ENCODE data around the gene EEF1B2. TPM values are rescaled to one million over a fixed set of nuclear protein-coding genes. Genes with fewer than 3 reads are reported as not detected.

Gene EEF1B2
- total and polyA plus RNA-seq, 2 of the 8 experiments (the other 6 are each of a cell fraction or from before 2014, with no cell fraction given): 504 to 679 TPM

GRCh38 chr2:206164261-206164862, 4.7 kb downstream of the EEF1B2 start:
- H2AK5ac ChIP-seq (ENCODE audit: low read depth, low read length): no peak overlapping the region
- POLR2A ChIA-PET (ENCODE audit: partially characterized antibody): interaction anchor here (0.6 to 1.8 kb wide), 4 partner anchors 12 to 110 kb away, joined by 3 to 4 read pairs (median 4); no protein-coding TSS in a partner anchor
- no peaks in the 10 kb centered on the region for H3K27me3 ChIP-seq (replicated peaks in 1 of 4; ENCODE audit: control insufficient read depth in 3 of 4, extremely low read depth in 1 of 4, insufficient read depth in 3 of 4, low read length in 3 of 4)
- H3K23me2 ChIP-seq (ENCODE audit: low read depth, low read length): peaks cover 5% of the 10 kb centered on the region; the same call in 1 of the 2 replicates
- H4K5ac ChIP-seq (ENCODE audit: insufficient read length, low read depth, low read length): no peak overlapping the region
- H4K20me1 ChIP-seq (replicated peaks in 1 of 2; ENCODE audit: control insufficient read depth in 1 of 2, insufficient read depth in 2 of 2, low read length in 2 of 2): peaks cover 3 to 10% of the 10 kb centered on the region in 2 experiments
- H3K4ac ChIP-seq (replicated peaks; ENCODE audit: insufficient read length, low read depth, low read length): no peak overlapping the region
- H3K36me3 ChIP-seq (ENCODE audit: control insufficient read depth in 2 of 4, insufficient read depth in 4 of 4, low read length in 3 of 4): peaks cover 11 to 34% (median 23%) of the 10 kb centered on the region in 4 experiments
- no peak overlapping the region for H2BK5ac ChIP-seq (ENCODE audit: low read depth, low read length)
- no peak overlapping the region for H2AFZ ChIP-seq (ENCODE audit: low read length)
- H3K9ac ChIP-seq (replicated peaks in 1 of 4; ENCODE audit: extremely low read depth in 1 of 4, low read depth in 3 of 4, low read length in 3 of 4): no peak overlapping the region
- WGBS, 2 experiments (ENCODE audit: extremely low coverage in 1 of 2, insufficient coverage in 1 of 2, insufficient read length in 1 of 2, insufficient replicate concordance in 2 of 2, low coverage in 1 of 2, low lambda C conversion rate in 2 of 2, missing lambda C conversion rate in 1 of 2): 93% methylated on average over 2 of the region's 2 CpGs; no CpG with 5 or more reads in 1 of the 2 experiments
- H3K18ac ChIP-seq (ENCODE audit: extremely low read depth, low read length): no peak overlapping the region
- H2BK15ac ChIP-seq (ENCODE audit: low read length): no peak overlapping the region
- H4K91ac ChIP-seq (replicated peaks; ENCODE audit: insufficient read length, low read length): no peak overlapping the region
- H3K79me1 ChIP-seq (ENCODE audit: low read depth, low read length): no peaks in the 10 kb centered on the region; the same call in 1 of the 2 replicates
- CTCF ChIA-PET (ENCODE audit: partially characterized antibody): interaction anchor here (0.7 to 2.4 kb wide), 24 partner anchors 8 to 393 kb away, joined by 3 to 11 read pairs (median 4); partner anchors contain the start of gene ZDBF2
- no peak overlapping the region for H4K8ac ChIP-seq (ENCODE audit: extremely low read depth, insufficient read depth, low read length)
- DNase-seq (ENCODE audit: low read depth in 1 of 2, low spot score in 2 of 2) (peak in 1 of 2 experiments; percentile 73), FAIRE-seq (no peak)
- TF ChIP-seq RAD21 (IDR thresholded peaks at IDR 0.05 in 1 of 2, conservative IDR thresholded peaks at IDR 0.05 in 1 of 2; ENCODE audit: low read depth in 2 of 2, low read length in 2 of 2): peak; percentile 69 to 72
- TF ChIP-seq, protein P1, sequence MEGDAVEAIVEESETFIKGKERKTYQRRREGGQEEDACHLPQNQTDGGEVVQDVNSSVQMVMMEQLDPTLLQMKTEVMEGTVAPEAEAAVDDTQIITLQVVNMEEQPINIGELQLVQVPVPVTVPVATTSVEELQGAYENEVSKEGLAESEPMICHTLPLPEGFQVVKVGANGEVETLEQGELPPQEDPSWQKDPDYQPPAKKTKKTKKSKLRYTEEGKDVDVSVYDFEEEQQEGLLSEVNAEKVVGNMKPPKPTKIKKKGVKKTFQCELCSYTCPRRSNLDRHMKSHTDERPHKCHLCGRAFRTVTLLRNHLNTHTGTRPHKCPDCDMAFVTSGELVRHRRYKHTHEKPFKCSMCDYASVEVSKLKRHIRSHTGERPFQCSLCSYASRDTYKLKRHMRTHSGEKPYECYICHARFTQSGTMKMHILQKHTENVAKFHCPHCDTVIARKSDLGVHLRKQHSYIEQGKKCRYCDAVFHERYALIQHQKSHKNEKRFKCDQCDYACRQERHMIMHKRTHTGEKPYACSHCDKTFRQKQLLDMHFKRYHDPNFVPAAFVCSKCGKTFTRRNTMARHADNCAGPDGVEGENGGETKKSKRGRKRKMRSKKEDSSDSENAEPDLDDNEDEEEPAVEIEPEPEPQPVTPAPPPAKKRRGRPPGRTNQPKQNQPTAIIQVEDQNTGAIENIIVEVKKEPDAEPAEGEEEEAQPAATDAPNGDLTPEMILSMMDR (IDR thresholded peaks at IDR 0.05; ENCODE audit: control extremely low read depth in 1 of 3, insufficient read depth in 1 of 3, low read depth in 1 of 3, low read length in 3 of 3): peak in 2 of 3 experiments; percentile 50 to 54; a peak in 2 of 4 replicates
- TF ChIP-seq MAFK (IDR thresholded peaks at IDR 0.05; ENCODE audit: low read depth, low read length): no peak
- no peak overlapping the region for H3K14ac ChIP-seq (ENCODE audit: insufficient read length)
- H3K27ac ChIP-seq (ENCODE audit: low read depth, low read length): no peak overlapping the region
- H2BK12ac ChIP-seq (ENCODE audit: low read depth, low read length): no peak overlapping the region
- H3K9me3 ChIP-seq (ENCODE audit: insufficient read depth in 2 of 2, low read depth in 1 of 2, low read length in 1 of 2): no peaks in the 10 kb centered on the region; a peak in 1 of 4 replicates
- H3K23ac ChIP-seq (ENCODE audit: insufficient read length): no peak overlapping the region
- H3K4me3 ChIP-seq (ENCODE audit: extremely low read depth in 1 of 4, insufficient read depth in 2 of 4, low read depth in 3 of 4, low read length in 4 of 4): no peak overlapping the region
- H3K79me2 ChIP-seq (ENCODE audit: control insufficient read depth in 1 of 2, insufficient read depth in 2 of 2, low read length in 2 of 2): peaks cover 0 to 24% of the 10 kb centered on the region in 2 experiments; a peak in 3 of 4 replicates
- H3K56ac ChIP-seq (replicated peaks; ENCODE audit: insufficient read length, low read depth, low read length): no peak overlapping the region
- no peak overlapping the region for H2BK120ac ChIP-seq (replicated peaks; ENCODE audit: low read depth, low read length)
- H2BK20ac ChIP-seq (ENCODE audit: low read length): no peak overlapping the region
- H3K4me1 ChIP-seq (replicated peaks in 1 of 4; ENCODE audit: control insufficient read depth in 3 of 4, insufficient read depth in 4 of 4, low read length in 3 of 4): peaks cover 0 to 4% (median 3%) of the 10 kb centered on the region in 4 experiments; a peak in 5 of 7 replicates
- H3K4me2 ChIP-seq (ENCODE audit: insufficient read depth in 1 of 2, low read depth in 2 of 2, low read length in 2 of 2): no peak overlapping the region

Data from H1 (cell line).